Measurements from ENCODE around the gene SNRNP35.
"Not testable (repeated sequence)": the region's sequence is repeated elsewhere in the genome, so short reads cannot be mapped to it uniquely, and the experiment has no call there.

The SNRNP35 gene, protein sequence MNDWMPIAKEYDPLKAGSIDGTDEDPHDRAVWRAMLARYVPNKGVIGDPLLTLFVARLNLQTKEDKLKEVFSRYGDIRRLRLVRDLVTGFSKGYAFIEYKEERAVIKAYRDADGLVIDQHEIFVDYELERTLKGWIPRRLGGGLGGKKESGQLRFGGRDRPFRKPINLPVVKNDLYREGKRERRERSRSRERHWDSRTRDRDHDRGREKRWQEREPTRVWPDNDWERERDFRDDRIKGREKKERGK

DNA sequence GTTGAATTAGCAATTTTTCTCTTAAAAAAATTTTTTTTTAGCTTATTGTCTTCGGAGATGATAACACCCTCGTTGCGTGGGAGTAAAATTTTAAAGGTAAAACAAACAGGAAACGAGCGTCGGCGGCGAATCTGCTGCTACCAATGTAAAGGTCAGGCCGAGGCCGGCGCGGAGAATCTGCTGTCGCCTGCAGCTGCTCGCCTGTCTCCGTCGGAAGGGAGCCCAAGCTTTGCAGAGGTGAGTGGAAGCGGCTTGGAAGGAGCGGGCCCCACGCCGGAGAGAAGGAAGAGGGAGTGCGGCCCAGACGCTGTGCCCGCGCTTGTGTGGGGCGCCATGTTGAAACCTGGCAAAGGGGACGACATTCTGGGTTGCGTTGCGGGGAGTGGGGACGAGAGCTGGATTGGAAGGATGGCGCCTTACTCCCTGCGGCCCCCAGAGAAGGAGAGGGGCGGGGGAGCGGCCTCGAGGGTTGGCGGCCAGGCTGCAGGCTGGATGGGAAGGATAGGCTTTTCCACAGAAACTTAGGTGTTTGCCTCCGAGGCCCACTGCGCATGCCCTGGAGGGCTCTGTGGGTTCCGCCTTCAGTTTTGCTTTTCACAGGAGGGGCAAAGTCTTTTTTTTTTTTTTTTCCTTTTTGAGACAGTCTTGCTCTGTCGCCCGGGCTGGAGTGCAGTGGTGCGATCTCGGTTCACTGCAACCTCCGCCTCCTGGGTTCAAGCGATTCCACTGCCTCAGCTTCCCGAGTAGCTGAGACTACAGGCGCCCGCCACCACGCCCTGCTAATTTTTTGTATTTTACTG lies at the start of gene SNRNP35:
TSS of gene SNRNP35 (plus strand) at position 160 of the 800 bp plus-strand sequence. CDS start 7,402 bp downstream, outside the sequence.
- in situ Hi-C loops (cut with MboI; ENCODE audit: low sequenced_read_pairs), result no loop called here

DNA sequence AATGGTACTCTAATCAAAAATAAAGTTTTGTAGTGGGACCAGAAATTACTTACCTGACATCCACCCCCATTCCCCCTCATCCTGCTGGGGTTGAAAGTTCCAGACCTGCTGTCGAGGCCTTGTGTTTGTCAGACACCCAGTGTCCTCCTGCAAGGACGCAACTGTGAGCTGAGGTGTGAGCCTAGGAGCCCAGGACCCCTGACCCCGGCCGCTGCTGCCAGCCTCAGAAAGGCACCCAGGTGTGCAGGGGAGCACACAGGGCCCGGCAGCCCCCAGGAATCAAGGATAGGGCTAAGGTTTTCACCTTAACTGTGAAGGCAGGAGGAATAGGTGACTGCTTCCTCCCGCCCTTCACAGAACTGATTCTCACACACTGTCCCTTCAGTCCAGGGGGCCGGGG lies 49.3 kb upstream of the SNRNP35 start:
- in situ Hi-C loops (cut with MboI; ENCODE audit: low sequenced_read_pairs), result not testable (repeated sequence)

DNA sequence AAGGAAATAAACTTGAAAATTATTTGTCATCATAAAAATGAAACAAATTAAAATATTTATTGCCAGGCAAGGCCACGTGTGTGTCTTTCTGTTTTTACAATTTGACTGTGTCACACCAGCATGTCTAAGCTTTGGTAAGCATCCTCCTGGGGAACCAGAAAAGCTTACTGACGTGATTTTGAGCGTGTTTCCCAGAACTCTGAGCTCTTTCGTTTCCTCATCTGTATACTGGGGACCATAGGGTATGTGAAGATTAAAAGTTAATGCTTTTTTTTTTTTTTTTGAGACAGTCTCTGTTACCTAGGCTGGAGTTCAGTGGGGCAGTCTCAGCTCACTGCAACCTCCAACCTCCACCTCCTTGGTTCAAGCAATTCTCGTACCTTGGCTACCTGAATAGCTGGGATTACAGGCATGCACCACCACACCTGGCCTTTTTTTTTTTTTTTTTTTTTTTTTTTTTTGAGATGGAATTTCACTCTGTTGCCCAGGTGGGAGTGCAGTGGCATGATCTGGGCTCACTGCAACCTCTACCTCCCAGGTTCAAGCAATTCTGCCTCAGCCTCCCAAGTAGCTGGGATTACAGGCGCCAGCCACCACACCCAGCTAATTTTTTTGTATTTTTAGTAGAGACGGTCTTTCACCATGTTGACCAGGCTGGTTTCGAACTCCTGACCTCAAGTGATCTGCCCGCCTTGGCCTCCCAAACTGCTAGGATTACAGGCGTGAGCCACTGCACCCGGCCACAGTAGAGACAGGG lies 48.5 kb upstream of the SNRNP35 start:
- in situ Hi-C loops (cut with MboI; ENCODE audit: low sequenced_read_pairs), result not testable (repeated sequence)

DNA sequence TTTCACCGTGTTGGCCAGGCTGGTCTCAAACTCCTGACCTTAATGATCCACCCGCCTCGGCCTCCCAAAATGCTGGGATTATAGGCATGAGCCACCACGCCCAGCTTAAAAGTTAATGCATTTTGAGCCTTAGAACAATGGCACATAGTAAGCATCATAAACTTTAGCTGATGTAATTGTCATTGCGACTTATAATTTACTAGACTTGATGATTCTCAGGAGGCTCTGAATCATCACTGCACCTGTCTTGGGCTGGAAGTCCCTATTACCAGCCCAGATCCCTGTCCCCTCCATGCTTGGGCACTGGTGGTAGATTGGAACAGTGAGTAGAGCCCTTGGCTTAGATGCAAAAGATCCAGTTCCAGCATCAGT lies 47.9 kb upstream of the SNRNP35 start:
- in situ Hi-C loops (cut with MboI; ENCODE audit: low sequenced_read_pairs), result no loop called here

DNA sequence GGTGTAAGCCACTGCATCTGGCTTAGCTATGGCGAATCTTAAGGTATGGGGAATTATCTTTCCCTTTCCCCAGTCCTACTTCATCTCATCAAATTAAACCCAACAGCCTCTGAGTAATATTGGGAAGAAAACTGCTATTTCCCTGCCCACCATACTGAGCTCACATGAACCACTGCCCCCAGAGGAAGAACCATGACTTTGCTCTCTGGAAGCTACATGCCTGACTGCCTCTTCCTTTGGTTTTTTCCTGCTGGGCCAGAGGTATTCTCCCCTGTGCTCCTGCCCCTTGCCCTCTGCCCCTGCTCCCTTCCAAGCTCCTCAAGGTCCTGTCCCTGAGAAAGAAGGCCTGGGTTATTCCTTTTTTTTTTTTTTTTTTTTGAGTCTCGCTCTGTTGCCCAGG lies 36.6 kb upstream of the SNRNP35 start:
- in situ Hi-C loops (cut with MboI; ENCODE audit: low sequenced_read_pairs), result no loop called here

DNA sequence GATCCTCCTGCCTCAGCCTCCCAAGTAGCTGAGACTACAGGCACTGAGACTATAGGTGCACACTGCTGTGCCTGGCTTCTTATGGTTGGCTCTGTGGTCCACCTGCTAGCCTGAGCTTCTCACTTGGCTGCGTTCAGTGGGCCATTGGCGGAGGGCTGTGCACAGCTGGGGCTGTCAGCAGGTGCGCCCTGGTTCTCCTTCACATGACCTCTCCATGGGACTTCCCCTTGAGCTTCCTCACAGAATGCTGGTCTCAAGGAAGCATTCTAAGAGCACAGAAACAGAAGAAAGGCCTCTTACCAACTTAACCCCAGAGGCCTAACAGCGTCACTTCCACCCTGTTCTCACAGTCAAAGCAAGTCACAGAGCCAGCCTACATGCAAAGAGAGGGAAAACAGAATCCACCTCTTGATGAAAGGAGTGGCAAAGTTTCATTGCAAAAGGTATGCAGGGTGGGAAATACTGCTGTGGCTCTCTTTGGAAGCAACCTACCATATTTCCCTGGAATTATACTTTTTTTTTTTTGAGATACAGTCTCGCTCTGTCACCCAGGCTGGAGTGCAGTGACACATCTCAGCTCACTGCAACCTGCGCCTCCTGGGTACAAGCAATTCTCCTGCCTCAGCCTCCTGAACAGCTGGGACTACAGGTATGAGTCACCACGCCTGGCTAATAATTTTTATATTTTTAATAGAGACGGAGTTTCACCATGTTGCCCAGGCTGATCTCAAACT lies 30.7 kb upstream of the SNRNP35 start:
- in situ Hi-C loops (cut with MboI; ENCODE audit: low sequenced_read_pairs), result no loop called here

DNA sequence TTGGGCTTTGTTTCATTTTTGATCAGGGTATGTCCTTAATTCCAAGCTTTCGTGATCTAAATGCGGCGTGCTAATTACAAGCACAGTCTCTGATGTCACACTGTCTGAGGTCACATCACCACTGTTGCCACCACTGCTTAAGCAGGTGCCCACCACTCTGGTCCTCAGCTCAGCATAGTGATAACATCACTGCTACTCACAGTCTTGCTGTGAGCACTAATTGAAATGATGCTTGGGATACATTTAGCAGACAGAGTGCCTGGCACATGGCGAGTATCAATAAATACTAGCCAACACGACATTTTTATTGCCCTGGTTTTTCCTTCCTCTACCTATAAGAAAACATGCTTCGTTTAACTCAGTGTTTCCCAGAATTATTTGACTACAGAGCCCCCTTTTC lies 29.3 kb upstream of the SNRNP35 start:
- in situ Hi-C loops (cut with MboI; ENCODE audit: low sequenced_read_pairs), result no loop called here

DNA sequence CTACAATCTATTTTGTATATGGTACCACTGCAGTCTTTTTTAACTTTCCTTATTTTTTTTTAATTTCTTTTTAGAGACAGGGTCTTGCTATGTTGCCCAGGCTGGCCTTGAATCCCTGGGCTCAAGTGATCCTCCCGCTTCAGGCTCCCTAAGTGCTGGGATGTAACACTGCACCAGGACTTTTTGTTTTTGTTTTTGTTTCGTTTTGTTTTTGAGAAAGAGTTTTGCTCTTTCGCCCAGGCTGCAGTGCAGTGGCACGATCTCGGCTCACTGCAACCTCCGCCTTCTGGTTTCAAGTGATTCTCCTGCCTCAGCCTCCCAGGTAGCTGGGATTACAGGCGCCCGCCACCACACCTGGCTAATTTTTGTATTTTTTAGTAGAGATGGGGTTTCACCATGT lies 28.8 kb upstream of the SNRNP35 start:
- in situ Hi-C loops (cut with MboI; ENCODE audit: low sequenced_read_pairs), result not testable (repeated sequence)

DNA sequence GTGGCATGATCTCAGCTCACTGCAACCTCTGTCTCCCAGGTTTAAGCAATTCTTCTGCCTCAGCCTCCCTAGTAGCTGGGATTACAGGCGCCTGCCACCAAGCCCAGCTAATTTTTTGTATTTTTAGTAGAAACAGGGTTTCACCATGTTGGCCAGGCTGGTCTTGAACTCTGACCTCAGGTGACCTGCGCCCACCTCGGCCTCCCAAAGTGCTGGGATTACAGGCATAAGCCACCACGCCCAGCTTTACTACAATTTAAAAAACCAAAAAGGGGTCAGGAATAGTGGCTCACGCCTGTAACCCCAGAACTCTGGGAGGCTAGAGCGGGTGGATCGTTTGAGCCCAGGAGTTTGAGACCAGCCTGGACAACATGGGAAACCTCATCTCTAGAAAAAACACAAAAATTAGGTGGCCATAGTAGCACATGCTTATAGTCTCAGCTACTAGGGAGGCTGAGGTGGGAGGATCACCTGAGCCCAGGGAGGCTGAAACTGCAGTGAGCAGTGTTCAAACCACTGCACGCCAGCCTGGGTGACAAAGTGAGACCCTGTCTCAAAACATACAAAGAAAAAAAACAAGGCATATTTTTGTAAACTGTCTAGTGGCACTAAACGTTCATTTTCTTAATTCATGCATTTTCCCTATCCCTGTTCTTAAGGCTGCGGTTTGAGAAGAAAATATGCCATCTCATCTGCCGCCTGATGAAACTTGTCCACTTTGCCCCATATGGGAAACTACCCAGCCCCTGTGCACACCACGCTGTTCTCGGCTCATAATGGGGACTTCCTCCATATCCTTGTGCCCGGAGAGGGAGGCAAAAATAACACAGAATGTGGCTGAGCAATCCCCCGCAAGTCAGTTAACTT lies 25.8 kb upstream of the SNRNP35 start:
- in situ Hi-C loops (cut with MboI; ENCODE audit: low sequenced_read_pairs), result not testable (repeated sequence)

DNA sequence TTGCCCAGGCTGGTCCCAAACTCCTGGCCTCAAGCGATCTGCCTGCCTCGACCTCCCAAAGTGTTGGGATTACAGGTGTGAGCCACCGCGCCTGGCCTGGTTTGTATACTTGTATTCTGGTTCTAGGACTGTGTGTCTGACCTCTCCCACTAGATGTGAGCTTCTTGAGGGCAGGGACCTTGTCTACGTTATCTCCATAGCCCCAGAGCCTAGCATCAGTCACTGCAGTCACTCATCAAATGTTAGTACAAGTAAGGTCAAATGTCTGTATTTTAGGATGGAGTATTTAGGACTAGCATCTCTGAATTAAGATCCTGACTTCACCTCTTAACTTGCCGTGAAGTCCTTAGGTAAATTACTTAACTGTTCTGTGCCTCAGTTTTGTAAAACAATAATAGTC lies 24.3 kb upstream of the SNRNP35 start:
- in situ Hi-C loops (cut with MboI; ENCODE audit: low sequenced_read_pairs), result no loop called here

DNA sequence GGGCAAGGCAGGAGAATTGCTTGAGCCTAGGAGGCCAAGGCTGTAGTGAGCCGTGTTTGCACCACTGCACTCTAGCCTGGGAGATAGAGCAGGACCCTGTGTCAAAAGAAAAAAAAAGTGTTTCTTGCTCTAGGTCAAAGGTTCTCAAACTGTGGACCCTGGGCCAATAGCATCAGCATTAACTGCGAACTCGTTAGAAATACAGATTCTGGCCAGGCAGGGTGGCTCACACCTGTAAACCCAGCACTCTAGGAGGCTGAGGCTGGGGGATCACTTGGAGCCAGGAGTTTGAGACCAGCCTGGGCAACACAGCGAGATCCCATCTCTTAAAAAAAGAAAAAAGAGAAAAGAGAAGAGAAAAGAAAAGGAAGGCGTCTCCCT lies 22.3 kb upstream of the SNRNP35 start:
- in situ Hi-C loops (cut with MboI; ENCODE audit: low sequenced_read_pairs), result no loop called here

DNA sequence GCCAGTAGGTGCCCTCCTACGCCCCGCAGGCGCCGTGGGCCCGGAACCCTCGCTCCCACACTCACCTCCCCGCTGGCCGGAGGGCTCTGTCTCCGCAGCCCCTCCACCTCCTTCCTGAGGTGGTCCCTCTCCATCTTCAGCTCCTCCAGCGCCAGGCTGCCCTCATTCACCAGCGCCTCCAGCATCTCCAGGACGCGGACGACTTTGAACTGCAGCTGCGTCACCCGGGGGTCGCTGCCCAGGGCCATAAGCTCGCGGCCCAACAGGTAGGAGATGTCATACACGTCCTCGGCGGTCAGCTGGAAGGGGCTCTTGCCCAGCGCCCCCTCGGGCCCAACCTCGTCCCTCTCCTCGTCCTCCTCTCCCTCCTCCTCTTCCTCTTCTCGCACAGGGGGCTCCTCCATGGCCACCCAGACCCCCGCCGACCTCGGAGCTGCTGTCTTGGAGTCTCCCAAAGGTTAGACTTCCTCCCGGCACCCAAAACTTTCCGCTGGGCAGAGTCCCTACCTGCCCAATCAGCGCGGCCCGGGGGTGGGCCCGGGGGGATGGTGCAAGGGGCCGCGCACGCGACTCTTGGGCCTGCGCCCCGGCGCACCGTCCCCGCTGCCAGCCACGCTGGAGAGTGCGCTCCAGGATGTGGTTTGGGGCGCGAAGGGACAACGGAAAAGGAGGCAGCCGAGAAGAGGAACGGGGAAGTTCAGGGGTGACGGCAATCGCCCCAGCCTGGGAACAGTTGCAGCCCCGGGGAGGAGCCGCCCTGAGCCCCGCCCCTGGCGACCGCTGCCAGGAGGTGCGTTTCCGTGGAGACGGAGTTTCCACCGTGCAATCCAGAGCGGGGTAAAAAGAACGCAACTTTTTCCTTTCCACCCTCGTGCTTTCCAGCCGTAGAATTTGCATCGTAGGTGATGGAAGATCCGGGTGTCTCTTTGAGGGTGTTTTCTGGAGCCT lies 21.6 kb upstream of the SNRNP35 start, which contains the start of gene RILPL2:
TSS of gene RILPL2 (minus strand) at position 668 of the 948 bp plus-strand sequence. CDS start at position 404, 264 bp downstream.
- in situ Hi-C loops (cut with MboI; ENCODE audit: low sequenced_read_pairs), result no loop called here

DNA sequence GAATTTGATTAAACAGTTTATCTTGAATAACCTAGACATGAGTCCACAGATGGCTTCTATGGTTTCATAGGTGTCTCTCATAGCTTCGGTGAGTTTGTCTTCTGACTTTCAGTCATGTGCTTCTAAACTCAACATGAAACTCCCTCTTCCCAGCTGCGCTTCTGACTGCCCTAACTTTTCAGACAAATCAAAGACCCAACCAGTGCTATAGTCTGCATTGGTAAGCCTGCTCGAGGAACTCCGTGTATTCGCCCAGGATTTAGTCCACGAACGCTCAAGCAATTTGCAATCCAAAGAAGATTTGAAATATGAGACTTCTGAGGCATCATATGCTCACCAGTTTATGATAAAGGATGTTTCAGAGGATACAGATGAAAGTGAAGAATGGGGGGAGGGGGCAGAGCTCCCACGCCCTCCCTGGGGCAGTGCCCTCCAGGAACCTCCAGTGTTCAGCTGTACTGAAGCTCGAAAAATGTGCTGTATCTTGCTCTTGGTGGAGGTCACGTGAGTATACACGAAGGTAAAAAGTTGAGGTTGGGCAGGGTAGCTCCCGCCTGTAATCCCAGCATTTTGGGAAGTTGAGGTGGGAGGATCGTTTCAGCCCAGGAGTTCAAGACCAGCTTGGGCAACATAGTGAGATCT lies 16.3 kb upstream of the SNRNP35 start:
- in situ Hi-C loops (cut with MboI; ENCODE audit: low sequenced_read_pairs), result no loop called here

DNA sequence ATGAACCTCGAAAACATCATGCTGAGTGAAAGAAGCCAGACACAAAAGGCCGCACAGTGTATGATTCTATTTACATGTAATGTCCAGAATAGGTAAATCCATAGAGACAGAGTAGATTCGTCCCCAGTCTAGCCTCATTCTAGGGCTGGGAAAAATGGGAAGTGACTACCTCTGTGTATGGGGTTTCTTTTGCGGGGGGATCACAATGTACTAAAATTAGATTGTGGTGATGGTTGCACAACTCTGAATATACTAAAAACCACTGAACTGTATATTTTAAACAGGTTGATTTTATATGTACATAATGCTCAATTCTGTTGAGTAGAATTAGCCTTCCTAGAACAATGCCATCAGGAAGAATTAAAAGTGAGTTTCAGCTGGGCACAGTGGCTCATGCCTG lies 15.2 kb upstream of the SNRNP35 start:
- in situ Hi-C loops (cut with MboI; ENCODE audit: low sequenced_read_pairs), result no loop called here

DNA sequence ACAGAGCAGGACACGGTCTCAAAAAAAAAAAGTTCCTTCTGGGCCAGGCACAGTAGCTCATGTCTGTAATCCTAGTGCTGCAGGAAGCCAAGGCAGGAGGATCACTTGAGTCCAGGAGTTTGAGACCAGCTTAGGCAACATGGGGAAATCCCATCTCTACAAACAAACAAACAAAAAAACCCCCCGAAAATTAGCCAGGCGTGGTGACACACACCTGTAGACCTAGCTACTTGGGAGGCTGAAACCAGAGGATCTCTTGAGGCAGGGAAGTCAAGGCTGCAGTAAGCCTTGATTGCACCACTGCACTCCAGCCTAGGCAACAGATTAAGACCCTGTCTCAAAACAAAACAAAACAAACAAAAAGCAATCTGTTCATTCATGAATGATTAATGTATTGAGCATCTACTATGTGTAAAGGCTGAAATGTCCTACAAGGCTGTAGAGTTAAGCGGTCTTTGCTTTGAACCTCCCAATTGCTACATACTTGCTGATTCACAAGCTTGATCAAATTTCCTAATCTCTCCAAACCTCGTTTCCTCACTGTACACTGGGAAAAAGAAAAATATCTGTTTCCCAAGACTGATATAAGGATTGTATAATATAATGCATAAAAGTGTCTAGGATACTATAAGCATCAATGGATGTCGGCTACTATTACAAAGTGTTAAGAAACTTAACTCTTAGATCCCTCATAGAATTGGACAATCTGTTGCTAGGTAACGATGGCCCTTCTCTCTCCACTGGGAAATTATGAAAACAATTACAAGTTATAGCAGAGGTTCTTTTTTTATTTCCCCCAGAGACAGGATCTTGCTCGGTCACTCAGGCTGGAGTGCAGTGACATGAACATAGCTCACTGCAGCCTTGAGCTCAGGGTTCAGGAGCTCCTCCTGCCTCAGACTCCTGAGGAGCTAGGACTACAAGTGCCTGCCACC lies 13.6 kb upstream of the SNRNP35 start:
- in situ Hi-C loops (cut with MboI; ENCODE audit: low sequenced_read_pairs), result no loop called here

DNA sequence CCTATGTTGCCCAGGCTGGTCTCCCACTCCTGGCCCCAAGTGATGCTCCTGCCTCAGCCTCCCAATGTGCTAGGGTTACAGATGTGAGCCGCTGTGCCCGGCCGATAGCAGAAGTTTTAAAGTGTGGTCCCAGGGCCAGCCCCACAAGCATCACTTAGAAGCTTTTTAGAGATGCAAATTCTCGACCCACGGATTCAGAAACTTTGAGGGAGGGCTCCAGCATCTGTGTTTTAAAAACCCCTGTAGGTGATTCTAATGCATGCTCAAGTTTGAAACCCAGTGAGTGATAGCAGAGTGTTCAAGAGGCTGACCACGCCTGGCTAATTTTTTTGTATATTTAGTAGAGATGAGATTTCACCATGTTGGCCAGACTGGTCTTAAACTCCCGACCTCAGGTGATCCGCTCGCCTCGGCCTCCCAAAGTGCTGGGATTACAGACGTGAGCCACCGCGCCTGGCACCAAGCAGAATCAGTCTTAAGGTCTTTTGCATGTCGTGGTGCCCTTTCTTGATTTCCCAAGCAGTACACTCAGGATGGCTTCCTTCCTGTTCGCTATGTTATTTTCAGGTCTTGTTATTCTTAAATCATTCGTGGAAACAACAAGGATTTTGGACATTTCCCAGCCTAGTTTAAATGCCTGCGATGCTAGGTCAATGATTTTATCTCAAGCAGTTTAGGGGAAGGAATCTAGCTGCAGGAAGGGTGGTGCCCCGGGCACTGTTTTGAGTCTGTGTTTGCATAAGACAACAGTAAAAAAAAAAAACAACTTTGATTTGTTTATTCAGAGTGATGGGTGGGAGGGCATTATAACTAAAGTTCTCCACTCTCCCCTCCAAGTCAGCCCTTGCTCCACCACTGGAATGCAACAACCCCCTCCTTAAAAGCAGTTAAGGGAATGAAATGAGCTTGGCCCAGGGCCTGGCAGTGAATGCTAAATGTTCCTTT lies 12.3 kb upstream of the SNRNP35 start:
- in situ Hi-C loops (cut with MboI; ENCODE audit: low sequenced_read_pairs), result no loop called here
